Liver (tissue), 9 donors: Measurements from ENCODE around the gene NOS1. TPM values are rescaled to one million over a fixed set of nuclear protein-coding genes. Genes with fewer than 3 reads are reported as not detected.

Experiments used
- DNase-seq: peaks from one replicate; pipeline ENCODE4 v3.0.0-alpha.2; 2017; ENCODE audit warnings: low spot score
- H3K27ac ChIP-seq, 2 donors: one replicate each; pipeline ENCODE4 v1.7.0; 2013; ENCODE audit warnings: inconsistent platforms in 2 of 2, low read length in 2 of 2, control low read depth in 1 of 2, low read depth in 1 of 2, mild to moderate bottlenecking in 1 of 2
- H3K27me3 ChIP-seq, 4 donors: one replicate each; pipeline versions ENCODE4 v1.6.1 to v1.7.0; 2013; ENCODE audit warnings: low read length in 3 of 4, inconsistent platforms in 1 of 4, mild to moderate bottlenecking in 1 of 4, moderate library complexity in 1 of 4; ENCODE audit not compliant: control insufficient read depth in 4 of 4, insufficient read depth in 4 of 4
- H3K36me3 ChIP-seq, 4 donors: one replicate each; pipeline versions ENCODE4 v1.6.1 to v1.7.0; 2013; ENCODE audit warnings: low read length in 3 of 4, mild to moderate bottlenecking in 3 of 4, low read depth in 1 of 4, moderate library complexity in 1 of 4; ENCODE audit not compliant: control insufficient read depth in 4 of 4, insufficient read depth in 3 of 4
- H3K4me1 ChIP-seq, 4 donors: one replicate each; pipeline versions ENCODE4 v1.6.1 to v1.7.0; 2013; ENCODE audit warnings: low read length in 3 of 4, mild to moderate bottlenecking in 3 of 4, moderate library complexity in 1 of 4; ENCODE audit not compliant: control insufficient read depth in 4 of 4, insufficient read depth in 4 of 4
- H3K4me3 ChIP-seq, 3 donors: one replicate each; pipeline versions ENCODE4 v1.6.1 to v1.7.0; 2013; ENCODE audit warnings: low read length in 3 of 3, control low read depth in 1 of 3, low read depth in 1 of 3, mild to moderate bottlenecking in 1 of 3
- H3K9ac ChIP-seq, 2 donors: one replicate each; pipeline ENCODE4 v1.7.0; 2013; ENCODE audit warnings: low read length in 2 of 2, mild to moderate bottlenecking in 2 of 2, moderate library complexity in 2 of 2, control low read depth in 1 of 2, low read depth in 1 of 2
- H3K9me3 ChIP-seq, 4 donors: one replicate each; pipeline versions ENCODE4 v1.6.1 to v1.7.0; 2013; ENCODE audit warnings: low read length in 3 of 4; ENCODE audit not compliant: control insufficient read depth in 4 of 4
- CTCF ChIP-seq: fragments of 150-350 bp; IDR thresholded peaks from 2 replicates; pipeline ENCODE4 v1.5.1; 2017; ENCODE audit warnings: improper control_type of control experiment, low read depth, low read length; ENCODE audit not compliant: missing input control
- EGR1 ChIP-seq, 2 donors: IDR thresholded peaks; 2 replicates each; pipeline ENCODE4 v1.6.1; 2016 to 2018; ENCODE audit warnings: antibody characterized with exemption in 2 of 2, low read depth in 2 of 2
- FOXA1 ChIP-seq: IDR thresholded peaks from 2 replicates; pipeline ENCODE4 v1.6.1; 2016; ENCODE audit warnings: antibody characterized with exemption
- FOXA2 ChIP-seq: IDR thresholded peaks from 2 replicates; pipeline ENCODE4 v1.6.1; 2016; ENCODE audit warnings: antibody characterized with exemption
- GABPA ChIP-seq, 2 donors: IDR thresholded peaks in 1 of 2; conservative IDR thresholded peaks in 1 of 2; 2 replicates each; pipeline ENCODE4 v1.6.1; 2016; ENCODE audit warnings: antibody characterized with exemption in 2 of 2, mild to moderate bottlenecking in 1 of 2, moderate library complexity in 1 of 2
- HNF4A ChIP-seq, 2 donors: conservative IDR thresholded peaks; 2 replicates each; pipeline ENCODE4 v1.6.1; 2016; ENCODE audit warnings: antibody characterized with exemption in 2 of 2, mild to moderate bottlenecking in 2 of 2
- HNF4G ChIP-seq: IDR thresholded peaks from 2 replicates; pipeline ENCODE4 v1.6.1; 2016; ENCODE audit warnings: antibody characterized with exemption
- JUND ChIP-seq, 2 donors: IDR thresholded peaks; 2 replicates each; pipeline ENCODE4 v1.6.1; 2016; ENCODE audit warnings: antibody characterized with exemption in 2 of 2
- MAX ChIP-seq: IDR thresholded peaks from 2 replicates; pipeline ENCODE4 v1.6.1; 2016; ENCODE audit warnings: antibody characterized with exemption
- NR2F2 ChIP-seq: IDR thresholded peaks from 2 replicates; pipeline ENCODE4 v1.6.1; 2016; ENCODE audit warnings: antibody characterized with exemption
- RAD21 ChIP-seq, 2 donors: IDR thresholded peaks; 2 replicates each; pipeline ENCODE4 v1.6.1; 2016; ENCODE audit warnings: antibody characterized with exemption in 2 of 2, mild to moderate bottlenecking in 2 of 2
- RXRA ChIP-seq, 2 donors: IDR thresholded peaks; 2 replicates each; pipeline ENCODE4 v1.6.1; 2017 to 2018; ENCODE audit warnings: antibody characterized with exemption in 2 of 2, mild to moderate bottlenecking in 1 of 2
- SP1 ChIP-seq: IDR thresholded peaks from 2 replicates; pipeline ENCODE4 v1.6.1; 2018; ENCODE audit warnings: antibody characterized with exemption, mild to moderate bottlenecking
- TAF1 ChIP-seq: conservative IDR thresholded peaks from 2 replicates; pipeline ENCODE4 v1.6.1; 2016; ENCODE audit warnings: antibody characterized with exemption, mild to moderate bottlenecking
- YY1 ChIP-seq: IDR thresholded peaks from 2 replicates; pipeline ENCODE4 v1.6.1; 2016; ENCODE audit warnings: antibody characterized with exemption, mild to moderate bottlenecking
- WGBS: extraction: QIAGEN DNeasy Blood & Tissue Kit; methylation state at CpG from one replicate; pipeline ENCODE4 v1.1.7; 2013; 5-methylcytosine and 5-hydroxymethylcytosine counted together
- polyA plus RNA-seq, 2 donors: library from polyadenylated mRNA; stranded (reverse) in 1 of 2; unstranded in 1 of 2; fragments of 200-250 nt in 1 of 2; fragments of >200 nt in 1 of 2; fragmentation: Nextera tagmentation in 1 of 2; extraction: Ambion mirVana in 1 of 2; gene quantifications; one replicate each; pipeline versions ENCODE4 v1.2.1 to v1.2.3, GENCODE V29; 2013 to 2015
- total RNA-seq, 2 donors: library from RNA; depleted of rRNA; stranded (reverse); fragments of >200 nt; gene quantifications; one replicate each; pipeline ENCODE4 v1.2.3, GENCODE V29; 2014
- TF ChIP-seq, protein P1 (sequence below): IDR thresholded peaks from 2 replicates; pipeline ENCODE4 v1.6.1; 2016; ENCODE audit warnings: antibody characterized with exemption, mild to moderate bottlenecking
- TF ChIP-seq, protein P2 (sequence below): IDR thresholded peaks from 2 replicates; pipeline ENCODE4 v1.6.1; 2016; ENCODE audit warnings: antibody characterized with exemption
- TF ChIP-seq, protein P3 (sequence below): IDR thresholded peaks from 2 replicates; pipeline ENCODE4 v1.6.1; 2016; ENCODE audit warnings: antibody characterized with exemption
- donor health status: healthy.
- donor health status: healthy.
- donor health status: healthy.
- donor health status: healthy.
- donor health status: healthy.

Gene NOS1
- total and polyA plus RNA-seq, 4 donors: under 0.01 to 0.08 (median 0.01) TPM; not detected in 1

GRCh38 chr12:117329756-117330155 lies 31.7 kb downstream of the NOS1 start:
- Histone ChIP-seq H3K4me1 (peaks cover 0 to 6% (median 0%) of the 10 kb centered on the region in 4 donors), H3K36me3 (no peaks in the 10 kb centered on the region), H3K27ac (no peak overlapping the region), H3K27me3 (peaks cover 0 to 16% (median 2%) of the 10 kb centered on the region in 4 donors), H3K9ac (no peak overlapping the region), H3K4me3 (no peak overlapping the region), H3K9me3 (no peaks in the 10 kb centered on the region)
- TF ChIP-seq GABPA (IDR thresholded peaks at IDR 0.05 in 1 of 2, conservative IDR thresholded peaks at IDR 0.05 in 1 of 2) (no peak), RAD21 (IDR thresholded peaks at IDR 0.05) (no peak), YY1 (no peak), SP1 (no peak), EGR1 (IDR thresholded peaks at IDR 0.05; ENCODE audit: low read depth in 2 of 2) (no peak), FOXA2 (no peak), RXRA (IDR thresholded peaks at IDR 0.05) (no peak), JUND (IDR thresholded peaks at IDR 0.05) (no peak), HNF4G (no peak), NR2F2 (no peak), TAF1 (no peak), MAX (no peak), HNF4A (conservative IDR thresholded peaks at IDR 0.05) (no peak), CTCF (no peak), FOXA1 (no peak)
- TF ChIP-seq, protein P1, sequence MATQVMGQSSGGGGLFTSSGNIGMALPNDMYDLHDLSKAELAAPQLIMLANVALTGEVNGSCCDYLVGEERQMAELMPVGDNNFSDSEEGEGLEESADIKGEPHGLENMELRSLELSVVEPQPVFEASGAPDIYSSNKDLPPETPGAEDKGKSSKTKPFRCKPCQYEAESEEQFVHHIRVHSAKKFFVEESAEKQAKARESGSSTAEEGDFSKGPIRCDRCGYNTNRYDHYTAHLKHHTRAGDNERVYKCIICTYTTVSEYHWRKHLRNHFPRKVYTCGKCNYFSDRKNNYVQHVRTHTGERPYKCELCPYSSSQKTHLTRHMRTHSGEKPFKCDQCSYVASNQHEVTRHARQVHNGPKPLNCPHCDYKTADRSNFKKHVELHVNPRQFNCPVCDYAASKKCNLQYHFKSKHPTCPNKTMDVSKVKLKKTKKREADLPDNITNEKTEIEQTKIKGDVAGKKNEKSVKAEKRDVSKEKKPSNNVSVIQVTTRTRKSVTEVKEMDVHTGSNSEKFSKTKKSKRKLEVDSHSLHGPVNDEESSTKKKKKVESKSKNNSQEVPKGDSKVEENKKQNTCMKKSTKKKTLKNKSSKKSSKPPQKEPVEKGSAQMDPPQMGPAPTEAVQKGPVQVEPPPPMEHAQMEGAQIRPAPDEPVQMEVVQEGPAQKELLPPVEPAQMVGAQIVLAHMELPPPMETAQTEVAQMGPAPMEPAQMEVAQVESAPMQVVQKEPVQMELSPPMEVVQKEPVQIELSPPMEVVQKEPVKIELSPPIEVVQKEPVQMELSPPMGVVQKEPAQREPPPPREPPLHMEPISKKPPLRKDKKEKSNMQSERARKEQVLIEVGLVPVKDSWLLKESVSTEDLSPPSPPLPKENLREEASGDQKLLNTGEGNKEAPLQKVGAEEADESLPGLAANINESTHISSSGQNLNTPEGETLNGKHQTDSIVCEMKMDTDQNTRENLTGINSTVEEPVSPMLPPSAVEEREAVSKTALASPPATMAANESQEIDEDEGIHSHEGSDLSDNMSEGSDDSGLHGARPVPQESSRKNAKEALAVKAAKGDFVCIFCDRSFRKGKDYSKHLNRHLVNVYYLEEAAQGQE: no peak
- TF ChIP-seq, protein P2, sequence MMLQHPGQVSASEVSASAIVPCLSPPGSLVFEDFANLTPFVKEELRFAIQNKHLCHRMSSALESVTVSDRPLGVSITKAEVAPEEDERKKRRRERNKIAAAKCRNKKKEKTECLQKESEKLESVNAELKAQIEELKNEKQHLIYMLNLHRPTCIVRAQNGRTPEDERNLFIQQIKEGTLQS: no peak
- TF ChIP-seq, protein P3, sequence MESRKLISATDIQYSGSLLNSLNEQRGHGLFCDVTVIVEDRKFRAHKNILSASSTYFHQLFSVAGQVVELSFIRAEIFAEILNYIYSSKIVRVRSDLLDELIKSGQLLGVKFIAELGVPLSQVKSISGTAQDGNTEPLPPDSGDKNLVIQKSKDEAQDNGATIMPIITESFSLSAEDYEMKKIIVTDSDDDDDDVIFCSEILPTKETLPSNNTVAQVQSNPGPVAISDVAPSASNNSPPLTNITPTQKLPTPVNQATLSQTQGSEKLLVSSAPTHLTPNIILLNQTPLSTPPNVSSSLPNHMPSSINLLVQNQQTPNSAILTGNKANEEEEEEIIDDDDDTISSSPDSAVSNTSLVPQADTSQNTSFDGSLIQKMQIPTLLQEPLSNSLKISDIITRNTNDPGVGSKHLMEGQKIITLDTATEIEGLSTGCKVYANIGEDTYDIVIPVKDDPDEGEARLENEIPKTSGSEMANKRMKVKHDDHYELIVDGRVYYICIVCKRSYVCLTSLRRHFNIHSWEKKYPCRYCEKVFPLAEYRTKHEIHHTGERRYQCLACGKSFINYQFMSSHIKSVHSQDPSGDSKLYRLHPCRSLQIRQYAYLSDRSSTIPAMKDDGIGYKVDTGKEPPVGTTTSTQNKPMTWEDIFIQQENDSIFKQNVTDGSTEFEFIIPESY: no peak
- WGBS: 78% methylated on average over 8 of the region's 8 CpGs
- no peak for DNase-seq
